IMR-90 (cell line): ENCODE results near the gene DPF1. TPM values are rescaled to one million over a fixed set of nuclear protein-coding genes. Genes with fewer than 3 reads are reported as not detected.

Experiments
- ATAC-seq: fragments of 200-7000 bp; cut with Tn5 transposase; 2 replicates; pipeline ENCODE4 v1.9.1; 2020; ENCODE audit warnings: low read depth, mild to moderate bottlenecking, moderate library complexity
- BruUV-seq: library from RNA; stranded (reverse); fragments of 400-500 nt; replicated peaks from 2 replicates; lab custom pipeline; 2021; lab: Mats Ljungman, UMichigan
- CTCF ChIA-PET: fragments of 300-600 bp; formaldehyde crosslinking; extraction: SDS; loops from one replicate; lab custom pipeline; 2021; ENCODE audit warnings: antibody characterized with exemption; lab: Yijun Ruan, JAX
- POLR2A ChIA-PET: fragments of 300-600 bp; sonication (Branson Sonifier 250); formaldehyde crosslinking; loops from one replicate; lab custom pipeline; 2022; ENCODE audit warnings: antibody characterized with exemption; ENCODE audit not compliant: unreplicated experiment; lab: Charles Lee
- DNase-seq: peaks from one replicate; pipeline ENCODE4 v3.0.0; 2013
- H2AFZ ChIP-seq: replicated peaks from 2 replicates; pipeline ENCODE3; 2013; ENCODE audit warnings: low read length, mild to moderate bottlenecking; ENCODE audit not compliant: poor library complexity
- H2AK5ac ChIP-seq: 2 replicates; pipeline ENCODE4 v1.6.1; 2013; ENCODE audit warnings: low read depth, low read length, inconsistent platforms
- H2AK9ac ChIP-seq: replicated peaks from 2 replicates; pipeline ENCODE3; 2013; ENCODE audit warnings: mild to moderate bottlenecking, low read depth, low read length, moderate library complexity; ENCODE audit not compliant: poor library complexity
- H2BK120ac ChIP-seq: 2 replicates; pipeline ENCODE4 v1.6.1; 2013; ENCODE audit warnings: low read depth, low read length, inconsistent platforms
- H2BK15ac ChIP-seq: 3 replicates; pipeline ENCODE4 v1.6.1; 2013; ENCODE audit warnings: low read depth, low read length, inconsistent platforms
- H2BK20ac ChIP-seq: 2 replicates; pipeline ENCODE4 v1.6.1; 2013; ENCODE audit warnings: low read depth, mild to moderate bottlenecking, inconsistent platforms, low read length, moderate library complexity
- H2BK5ac ChIP-seq: 2 replicates; pipeline ENCODE4 v1.6.1; 2013; ENCODE audit warnings: mild to moderate bottlenecking, low read depth, low read length, inconsistent platforms; ENCODE audit not compliant: poor library complexity, severe bottlenecking
- H3K14ac ChIP-seq: replicated peaks from 2 replicates; pipeline ENCODE4 v1.6.1; 2013; ENCODE audit warnings: low read depth, low read length, inconsistent platforms
- H3K18ac ChIP-seq: 2 replicates; pipeline ENCODE4 v1.6.1; 2013; ENCODE audit warnings: low read depth, low read length, control low read depth
- H3K23ac ChIP-seq: 2 replicates; pipeline ENCODE4 v1.6.1; 2013; ENCODE audit warnings: low read depth, low read length, inconsistent platforms
- H3K27ac ChIP-seq: 2 replicates; pipeline ENCODE4 v1.5.1; 2013; ENCODE audit warnings: mild to moderate bottlenecking, control low read depth, low read length; ENCODE audit not compliant: insufficient read depth
- H3K27me3 ChIP-seq: 2 replicates; pipeline ENCODE4 v1.6.1; 2013; ENCODE audit warnings: low read length; ENCODE audit not compliant: control insufficient read depth, insufficient read depth
- H3K36me3 ChIP-seq: 2 replicates; pipeline ENCODE4 v1.6.1; 2013; ENCODE audit warnings: low read length, mixed read lengths; ENCODE audit not compliant: control insufficient read depth, insufficient read depth
- H3K4ac ChIP-seq: 2 replicates; pipeline ENCODE4 v1.6.1; 2013; ENCODE audit warnings: low read depth, low read length, inconsistent platforms
- H3K4me1 ChIP-seq: 2 replicates; pipeline ENCODE4 v1.6.1; 2013; ENCODE audit warnings: low read length, mixed read lengths; ENCODE audit not compliant: control insufficient read depth, insufficient read depth
- H3K4me2 ChIP-seq: 2 replicates; pipeline ENCODE4 v1.6.1; 2013; ENCODE audit warnings: low read depth, mild to moderate bottlenecking, control low read depth, low read length, moderate library complexity
- H3K4me3 ChIP-seq: 2 replicates; pipeline ENCODE4 v1.5.1; 2013; ENCODE audit warnings: low read depth, mild to moderate bottlenecking, control low read depth, low read length, moderate library complexity; ENCODE audit not compliant: insufficient read depth
- H3K56ac ChIP-seq: 2 replicates; pipeline ENCODE4 v1.6.1; 2013; ENCODE audit warnings: low read length, inconsistent platforms; ENCODE audit not compliant: insufficient read depth; ENCODE audit errors: extremely low read depth
- H3K79me1 ChIP-seq, 2 experiments: 2 replicates each; pipeline ENCODE4 v1.6.1; 2013; ENCODE audit warnings: low read length in 2 of 2, inconsistent platforms in 1 of 2, low read depth in 1 of 2
- H3K9ac ChIP-seq: 2 replicates; pipeline ENCODE4 v1.6.1; 2013; ENCODE audit warnings: low read depth, low read length, control low read depth
- H3K9me1 ChIP-seq: 2 replicates; pipeline ENCODE4 v1.6.1; 2013; ENCODE audit warnings: low read length, inconsistent platforms; ENCODE audit not compliant: insufficient read depth
- H3K9me3 ChIP-seq: 2 replicates; pipeline ENCODE4 v1.6.1; 2013; ENCODE audit warnings: low read length; ENCODE audit not compliant: control insufficient read depth, insufficient read depth
- H4K20me1 ChIP-seq: 2 replicates; pipeline ENCODE4 v1.6.1; 2013; ENCODE audit warnings: low read length, inconsistent platforms; ENCODE audit not compliant: insufficient read depth
- H4K5ac ChIP-seq: 2 replicates; pipeline ENCODE4 v1.6.1; 2013; ENCODE audit warnings: mild to moderate bottlenecking, low read depth, low read length, control low read depth
- H4K8ac ChIP-seq, 2 experiments: 2 replicates each; pipeline ENCODE4 v1.6.1; 2013; ENCODE audit warnings: low read depth in 2 of 2, low read length in 2 of 2, control low read depth in 1 of 2, inconsistent platforms in 1 of 2
- H4K91ac ChIP-seq: 2 replicates; pipeline ENCODE4 v1.6.1; 2013; ENCODE audit warnings: low read depth, low read length, inconsistent platforms; ENCODE audit not compliant: insufficient read depth
- BHLHE40 ChIP-seq: fragments of 150-350 bp; IDR thresholded peaks from 2 replicates; pipeline ENCODE4 v1.6.1; 2016; ENCODE audit warnings: mild to moderate bottlenecking, low read depth, low read length
- CTCF ChIP-seq: conservative IDR thresholded peaks from 2 replicates; pipeline ENCODE4 v1.5.1; 2012; ENCODE audit warnings: mild to moderate bottlenecking, low read depth, low read length, improper control_type of control experiment
- FOS ChIP-seq: fragments of 150-350 bp; IDR thresholded peaks from 2 replicates; pipeline ENCODE4 v1.6.1; 2016; ENCODE audit warnings: low read depth, low read length
- MAZ ChIP-seq: IDR thresholded peaks from 2 replicates; pipeline ENCODE4 v1.6.1; 2012; ENCODE audit warnings: low read depth, mild to moderate bottlenecking, low read length, improper control_type of control experiment, moderate library complexity, borderline replicate concordance
- POLR2A ChIP-seq: IDR thresholded peaks from 2 replicates; pipeline ENCODE4 v1.6.1; 2012; ENCODE audit warnings: mild to moderate bottlenecking, low read depth, low read length
- RAD21 ChIP-seq: IDR thresholded peaks from 2 replicates; pipeline ENCODE4 v1.6.1; 2012; ENCODE audit warnings: low read length, improper control_type of control experiment
- RCOR1 ChIP-seq: IDR thresholded peaks from 2 replicates; pipeline ENCODE4 v1.6.1; 2012; ENCODE audit warnings: mild to moderate bottlenecking, low read length, improper control_type of control experiment; ENCODE audit not compliant: insufficient replicate concordance
- RFX5 ChIP-seq: IDR thresholded peaks from 2 replicates; pipeline ENCODE4 v1.8.0; 2012; ENCODE audit warnings: low read depth, mild to moderate bottlenecking, low read length, moderate library complexity
- USF2 ChIP-seq: fragments of 150-350 bp; IDR thresholded peaks from 2 replicates; pipeline ENCODE4 v1.6.1; 2017; ENCODE audit warnings: mild to moderate bottlenecking, antibody characterized with exemption, low read length, low read depth
- WGBS, 2 experiments: methylation state at CpG; one replicate each; pipeline versions ENCODE4 v1.1.5 to v1.1.7; 2013; ENCODE audit warnings: missing lambda C conversion rate in 2 of 2; ENCODE audit not compliant: insufficient read length in 1 of 2; ENCODE audit errors: extremely low coverage in 2 of 2; 5-methylcytosine and 5-hydroxymethylcytosine counted together
- dilution Hi-C: fragments of 300-500 bp; cut with HindIII; formaldehyde crosslinking; loops from one replicate; pipeline ENCODE4 v1.14.3; 2018; ENCODE audit warnings: low sequenced_read_pairs; ENCODE audit not compliant: unreplicated experiment
- in situ Hi-C: fragments of 300-500 bp; cut with MboI; formaldehyde crosslinking; loops from 3 replicates; pipeline ENCODE4 v1.14.3; 2019; ENCODE audit warnings: low sequenced_read_pairs, inconsistent platforms, mixed read lengths
- intact Hi-C: fragments of 100-400 bp; cut with micrococcal nuclease; formaldehyde crosslinking; loops from 2 replicates; pipeline ENCODE4 v1.10.0; 2022
- polyA plus RNA-seq, 3 experiments: library from polyadenylated mRNA; depleted of rRNA; stranded (reverse); fragments of >200 nt; gene quantifications; 2 replicates each; pipeline ENCODE4 v1.2.3, GENCODE V29; 2012; ENCODE audit warnings: low replicate concordance in 1 of 3
- total RNA-seq: library from RNA; depleted of rRNA; stranded (reverse); fragments of >200 nt; gene quantifications from 2 replicates; pipeline ENCODE4 v1.2.3, GENCODE V29; 2012

The DPF1 gene
- total and polyA plus RNA-seq, 2 of the 4 experiments (the other 2 are of a cell fraction): 3.2 to 5.5 TPM

- intact Hi-C loops (no loop called here), dilution Hi-C loops (no loop called here), in situ Hi-C loops (no loop called here)
- no peak for DNase-seq
- no peak overlapping the region for H4K91ac ChIP-seq
- peaks cover 18% of the 10 kb centered on the region for H3K36me3 ChIP-seq
- no peak overlapping the region for H3K14ac ChIP-seq
- H3K56ac ChIP-seq: no peak overlapping the region
- CTCF ChIA-PET: no interaction called here
- no peak for TF ChIP-seq POLR2A
- TF ChIP-seq BHLHE40: no peak
- no peak for TF ChIP-seq RCOR1
- no peak for TF ChIP-seq FOS
- no peak for TF ChIP-seq CTCF
- no peak for TF ChIP-seq RFX5
- no peak for TF ChIP-seq MAZ
- no peak for TF ChIP-seq RAD21
- no peak for TF ChIP-seq USF2
- H2AFZ ChIP-seq: no peak overlapping the region
- H2AK5ac ChIP-seq: no peak overlapping the region
- H3K4me2 ChIP-seq: no peak overlapping the region
- no peak overlapping the region for H2BK120ac ChIP-seq
- BruUV-seq: no TSS peak
- H3K4me1 ChIP-seq: no peaks in the 10 kb centered on the region
- H3K79me1 ChIP-seq: peaks cover 0 to 9% of the 10 kb centered on the region in 2 experiments; a peak in 1 of 4 replicates
- no peaks in the 10 kb centered on the region for H3K9me3 ChIP-seq
- no peaks in the 10 kb centered on the region for H3K27me3 ChIP-seq
- H2BK15ac ChIP-seq: no peak overlapping the region
- no peak overlapping the region for H3K18ac ChIP-seq
- no peak overlapping the region for H3K9ac ChIP-seq
- H3K23ac ChIP-seq: no peak overlapping the region
- no peak overlapping the region for H3K27ac ChIP-seq
- H2AK9ac ChIP-seq: no peak overlapping the region
- H4K8ac ChIP-seq: no peak overlapping the region
- ATAC-seq: no peak
- no peak overlapping the region for H4K5ac ChIP-seq
- H2BK5ac ChIP-seq: no peak overlapping the region
- no peak overlapping the region for H3K4ac ChIP-seq
- H2BK20ac ChIP-seq: no peak overlapping the region
- no peaks in the 10 kb centered on the region for H4K20me1 ChIP-seq
- no peak overlapping the region for H3K4me3 ChIP-seq
- POLR2A ChIA-PET: no interaction called here
- 93% methylated on average over 14 of the region's 25 CpGs; no CpG with 5 or more reads in 1 of the 2 experiments for WGBS, 2 experiments
- H3K9me1 ChIP-seq: peaks cover 6% of the 10 kb centered on the region; the same call in 1 of the 2 replicates
Observed at GRCh38 chr19:38197937-38198704, 25.9 kb downstream of the DPF1 start.
